Neural cell (in vitro differentiated cells): ENCODE data around the gene NECTIN1. TPM values are rescaled to one million over a fixed set of nuclear protein-coding genes. Genes with fewer than 3 reads are reported as not detected.

ENCODE experiments used
- H2AFZ ChIP-seq: fragments of 200-600, 300-800 bp; sonication (generic), shearing (Covaris generic); 2 replicates; pipeline ENCODE4 v1.6.0; 2014; ENCODE audit warnings: low read depth, mild to moderate bottlenecking, antibody characterized with exemption, low read length, moderate library complexity
- H3F3A ChIP-seq: fragments of 200-600 bp; shearing (Covaris generic); 2 replicates; pipeline ENCODE4 v1.6.1; 2016; ENCODE audit warnings: mild to moderate bottlenecking, moderate library complexity, mixed read lengths, antibody characterized with exemption, low read length; ENCODE audit not compliant: insufficient read depth, poor library complexity, severe bottlenecking
- H3K27ac ChIP-seq: fragments of 200-600, 300-800 bp; sonication (generic), shearing (Covaris generic); 2 replicates; pipeline ENCODE4 v1.5.1; 2014; ENCODE audit warnings: mild to moderate bottlenecking, low read length, moderate library complexity
- H3K27me3 ChIP-seq: fragments of 300-800, 200-600 bp; sonication (generic), shearing (Covaris generic); 2 replicates; pipeline ENCODE4 v1.6.0; 2014; ENCODE audit warnings: mild to moderate bottlenecking, low read depth, low read length, moderate library complexity; ENCODE audit not compliant: insufficient read depth
- H3K36me3 ChIP-seq: fragments of 300-800, 200-600 bp; sonication (generic), shearing (Covaris generic); 2 replicates; pipeline ENCODE4 v1.5.1; 2014; ENCODE audit warnings: mild to moderate bottlenecking, antibody characterized with exemption, low read length, moderate library complexity; ENCODE audit not compliant: insufficient read depth
- H3K4me2 ChIP-seq: fragments of 300-800, 200-600 bp; sonication (generic), shearing (Covaris generic); 2 replicates; pipeline ENCODE4 v1.6.0; 2014; ENCODE audit warnings: mild to moderate bottlenecking, low read length
- H3K4me3 ChIP-seq: fragments of 300-800, 200-600 bp; sonication (generic), shearing (Covaris generic); 2 replicates; pipeline ENCODE4 v1.5.1; 2014; ENCODE audit warnings: mild to moderate bottlenecking, low read length, moderate library complexity
- H3K79me2 ChIP-seq: fragments of 200-600 bp; shearing (Covaris generic); replicated peaks from 2 replicates; pipeline ENCODE4 v1.6.0; 2014; ENCODE audit warnings: mild to moderate bottlenecking, low read length, moderate library complexity; ENCODE audit not compliant: insufficient read depth
- H3K9ac ChIP-seq: fragments of 300-800, 200-600 bp; sonication (generic), shearing (Covaris generic); 2 replicates; pipeline ENCODE4 v1.6.1; 2016; ENCODE audit warnings: mild to moderate bottlenecking, low read length, mixed read lengths
- H3K9me2 ChIP-seq: fragments of 200-600 bp; shearing (Covaris generic); 2 replicates; pipeline ENCODE4 v1.6.1; 2016; ENCODE audit warnings: mild to moderate bottlenecking, low read length, mixed read lengths; ENCODE audit not compliant: insufficient read depth
- H3K9me3 ChIP-seq: fragments of 200-600, 300-800 bp; sonication (generic), shearing (Covaris generic); 2 replicates; pipeline ENCODE4 v1.6.1; 2016; ENCODE audit warnings: mild to moderate bottlenecking, mixed run types, low read length, moderate library complexity, mixed read lengths
- H4K20me1 ChIP-seq: fragments of 200-600 bp; shearing (Covaris generic); 2 replicates; pipeline ENCODE4 v1.6.1; 2016; ENCODE audit warnings: mild to moderate bottlenecking, mixed run types; ENCODE audit not compliant: insufficient read depth
- CTCF ChIP-seq: fragments of 450-650 bp; IDR thresholded peaks from 2 replicates; pipeline ENCODE4 v1.5.1; 2014; ENCODE audit warnings: antibody characterized with exemption, mild to moderate bottlenecking, moderate library complexity; ENCODE audit not compliant: poor library complexity, severe bottlenecking
- EP300 ChIP-seq: fragments of 450-650 bp; conservative IDR thresholded peaks from 2 replicates; pipeline ENCODE4 v1.6.1; 2014; ENCODE audit warnings: antibody characterized with exemption, mild to moderate bottlenecking, moderate library complexity; ENCODE audit not compliant: poor library complexity, severe bottlenecking
- EZH2 ChIP-seq: fragments of 200-600, 300-800 bp; shearing (Covaris generic), sonication (generic); IDR thresholded peaks from 2 replicates; pipeline ENCODE4 v1.6.1; 2014; ENCODE audit warnings: antibody characterized with exemption, low read length, borderline replicate concordance, mild to moderate bottlenecking; ENCODE audit not compliant: insufficient read depth, poor library complexity, severe bottlenecking
- MXI1 ChIP-seq: fragments of 450-650 bp; conservative IDR thresholded peaks from 2 replicates; pipeline ENCODE4 v1.6.1; 2014; ENCODE audit warnings: antibody characterized with exemption, mild to moderate bottlenecking; ENCODE audit not compliant: poor library complexity, severe bottlenecking
- POLR2AphosphoS5 ChIP-seq: IDR thresholded peaks from 2 replicates; pipeline ENCODE4 v1.6.1; 2012
- RAD21 ChIP-seq: fragments of 450-650 bp; conservative IDR thresholded peaks from 2 replicates; pipeline ENCODE4 v1.6.1; 2014; ENCODE audit warnings: antibody characterized with exemption, mild to moderate bottlenecking, moderate library complexity
- REST ChIP-seq: IDR thresholded peaks from 2 replicates; pipeline ENCODE4 v1.6.1; 2012; ENCODE audit warnings: borderline replicate concordance
- SMC3 ChIP-seq: fragments of 450-650 bp; conservative IDR thresholded peaks from 2 replicates; pipeline ENCODE4 v1.6.1; 2014; ENCODE audit warnings: antibody characterized with exemption, mild to moderate bottlenecking, moderate library complexity; ENCODE audit not compliant: poor library complexity
- TAF1 ChIP-seq: IDR thresholded peaks from 2 replicates; pipeline ENCODE4 v1.6.1; 2012; ENCODE audit warnings: low read depth
- polyA plus RNA-seq: library from polyadenylated mRNA; depleted of rRNA; stranded (reverse); fragments of >200 nt; gene quantifications from 2 replicates; pipeline ENCODE4 v1.2.3, GENCODE V29; 2014

Gene NECTIN1
- polyA plus RNA-seq, 1 donor from 2014 or later: 5.6 TPM

DNA sequence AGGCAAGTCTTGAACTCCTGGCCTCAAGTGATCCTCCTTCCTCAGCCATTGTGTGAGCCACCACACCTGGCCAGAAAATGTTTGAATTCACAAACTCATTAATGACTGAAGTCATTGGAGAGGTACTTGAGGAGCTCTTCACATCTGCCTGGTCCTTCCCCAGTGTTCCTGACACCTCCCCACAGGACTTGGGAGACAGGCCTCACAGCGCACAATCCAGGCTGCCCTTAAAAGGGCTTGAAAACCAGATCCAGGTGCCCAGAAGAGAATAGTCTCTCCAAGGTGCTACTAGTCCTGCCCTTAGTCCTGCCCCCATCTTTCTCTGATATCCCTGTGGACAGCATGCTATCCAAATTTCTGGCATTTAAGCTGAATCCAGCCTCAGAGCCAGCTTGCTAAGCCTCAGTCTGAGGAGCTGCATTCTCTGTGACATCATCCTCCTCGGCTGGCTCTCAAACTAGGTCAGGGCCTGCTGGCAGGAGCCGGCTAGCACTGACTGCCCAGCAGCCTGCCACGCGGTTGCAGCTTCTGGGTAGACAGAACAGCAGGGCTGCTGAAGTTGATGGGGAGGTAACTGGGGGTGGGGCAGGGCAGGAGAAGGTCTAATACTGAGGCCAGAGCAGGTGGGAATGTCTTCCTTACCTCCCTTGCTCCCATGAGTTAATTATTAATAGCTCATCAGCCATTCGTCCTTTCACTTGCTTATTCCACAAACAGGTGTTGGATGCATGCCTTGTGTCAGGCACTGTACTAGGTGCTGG, 35.3 kb upstream of the NECTIN1 start:
- Histone ChIP-seq H3K4me2 (no peak overlapping the region), H3K4me3 (no peak overlapping the region), H3K27ac (no peak overlapping the region), H3K36me3 (no peaks in the 10 kb centered on the region), H3K9me2 (no peaks in the 10 kb centered on the region), H3K79me2 (no peaks in the 10 kb centered on the region), H2AFZ (no peak overlapping the region), H3K9ac (no peak overlapping the region), H3K9me3 (no peaks in the 10 kb centered on the region), H4K20me1 (no peaks in the 10 kb centered on the region), H3F3A (no peaks in the 10 kb centered on the region), H3K27me3 (no peaks in the 10 kb centered on the region)
- TF ChIP-seq POLR2AphosphoS5: no peak
- no peak for TF ChIP-seq MXI1
- no peak for TF ChIP-seq RAD21
- TF ChIP-seq REST: no peak
- no peak for TF ChIP-seq EZH2
- no peak for TF ChIP-seq EP300
- TF ChIP-seq CTCF: no peak
- no peak for TF ChIP-seq TAF1
- no peak for TF ChIP-seq SMC3

DNA sequence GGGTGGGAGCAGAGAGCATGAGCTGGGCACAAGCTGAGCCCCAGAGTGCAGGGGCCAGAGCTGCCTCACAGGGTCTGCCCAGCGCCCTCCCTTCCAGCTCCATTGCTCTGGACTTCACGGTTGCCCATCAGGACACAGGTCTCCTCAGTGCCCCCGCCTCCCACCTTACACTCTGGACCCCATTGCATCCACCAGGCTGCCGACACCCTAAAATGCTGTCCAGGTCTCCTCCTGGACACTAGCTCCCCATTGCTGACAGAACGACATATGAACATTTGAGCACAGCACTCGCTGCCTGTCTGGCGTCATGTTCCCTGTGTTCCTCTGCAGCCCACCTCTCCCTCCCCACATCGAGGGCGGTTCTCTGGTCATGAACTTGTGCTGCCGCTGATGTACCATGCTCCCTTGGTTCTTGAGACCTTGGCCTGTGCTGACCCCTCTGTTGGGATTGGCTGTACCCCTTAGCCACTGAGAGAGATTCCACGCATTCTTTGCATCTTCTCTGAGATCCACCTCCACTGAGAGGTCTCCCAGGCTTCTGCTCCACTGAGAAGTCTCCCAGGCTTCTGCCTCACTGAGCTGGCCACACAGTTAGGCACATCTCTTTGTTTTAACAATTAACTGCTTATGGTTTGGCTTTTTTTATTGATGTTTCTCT, 34.2 kb upstream of the NECTIN1 start:
- no peak overlapping the region for H3K4me3 ChIP-seq
- no peaks in the 10 kb centered on the region for H3F3A ChIP-seq
- TF ChIP-seq MXI1 (no peak), TAF1 (no peak), CTCF (no peak), EP300 (no peak), REST (no peak), EZH2 (no peak), RAD21 (no peak), POLR2AphosphoS5 (no peak), SMC3 (no peak)
- no peaks in the 10 kb centered on the region for H3K9me2 ChIP-seq
- no peaks in the 10 kb centered on the region for H3K27me3 ChIP-seq
- H3K36me3 ChIP-seq: no peaks in the 10 kb centered on the region
- no peak overlapping the region for H3K4me2 ChIP-seq
- no peaks in the 10 kb centered on the region for H3K79me2 ChIP-seq
- H2AFZ ChIP-seq: no peak overlapping the region
- no peak overlapping the region for H3K27ac ChIP-seq
- H3K9me3 ChIP-seq: no peaks in the 10 kb centered on the region
- no peaks in the 10 kb centered on the region for H4K20me1 ChIP-seq
- H3K9ac ChIP-seq: no peak overlapping the region
